GM21717 (cell line): ENCODE results near the gene MCU.

Experiments
- ATAC-seq: cut with Tn5 transposase; IDR thresholded peaks from one replicate; pipeline ENCODE4 v1.9.1; 2021; ENCODE audit warnings: mild to moderate bottlenecking, moderate library complexity; ENCODE audit not compliant: unreplicated experiment

MCU gene

DNA sequence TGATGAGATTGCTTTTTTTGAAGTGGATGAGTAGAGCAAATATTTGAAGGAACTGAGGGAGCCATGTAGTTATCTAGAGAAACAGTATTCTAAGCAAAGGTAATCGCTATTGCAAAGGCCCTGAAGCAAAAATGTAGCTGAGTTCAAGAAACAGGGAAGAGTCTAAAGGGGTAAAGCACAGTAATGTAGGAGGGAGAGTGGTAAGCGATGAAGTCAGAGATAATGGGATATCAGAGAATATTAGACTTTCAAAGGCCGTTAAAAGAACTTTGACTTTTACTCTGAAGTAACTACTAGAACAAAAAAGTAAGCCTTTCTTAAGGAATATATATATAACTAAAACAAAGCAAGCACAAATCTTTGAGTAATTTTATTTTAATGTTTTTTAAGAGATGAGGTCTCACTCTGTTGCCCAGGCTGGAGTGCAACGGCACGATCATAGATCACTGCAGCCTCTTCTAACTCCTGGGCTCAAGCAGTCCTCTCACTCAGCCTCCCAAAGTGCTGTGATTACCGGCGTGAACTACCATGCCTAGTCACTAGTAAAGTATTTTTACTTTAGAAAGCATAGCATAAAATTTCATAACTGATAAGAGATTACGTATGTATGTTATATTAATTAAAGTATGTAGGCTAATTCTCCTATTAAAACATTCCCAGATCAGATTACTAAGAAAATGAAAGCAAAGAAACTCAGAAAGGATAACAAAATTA lies 139.9 kb downstream of the MCU start:
- no peak for ATAC-seq

DNA sequence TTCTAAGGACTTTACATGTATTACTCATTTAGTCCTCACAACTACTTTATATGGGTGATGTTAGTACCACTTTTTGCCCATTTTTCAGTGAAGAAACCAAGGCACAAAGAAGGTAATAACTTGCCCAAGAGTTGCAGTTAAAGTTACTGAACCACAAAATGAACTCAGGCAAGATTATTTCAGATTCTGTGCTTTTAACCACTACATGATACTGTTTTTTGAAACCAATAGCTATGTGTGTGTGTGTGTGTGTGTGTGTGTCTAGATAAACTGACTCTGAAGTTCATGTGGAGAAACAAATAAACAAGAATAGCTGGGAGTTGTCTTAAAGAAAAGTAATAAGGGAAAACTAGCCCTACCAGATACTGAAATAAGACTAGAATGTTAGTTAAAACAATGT lies 140.8 kb downstream of the MCU start:
- no peak for ATAC-seq

DNA sequence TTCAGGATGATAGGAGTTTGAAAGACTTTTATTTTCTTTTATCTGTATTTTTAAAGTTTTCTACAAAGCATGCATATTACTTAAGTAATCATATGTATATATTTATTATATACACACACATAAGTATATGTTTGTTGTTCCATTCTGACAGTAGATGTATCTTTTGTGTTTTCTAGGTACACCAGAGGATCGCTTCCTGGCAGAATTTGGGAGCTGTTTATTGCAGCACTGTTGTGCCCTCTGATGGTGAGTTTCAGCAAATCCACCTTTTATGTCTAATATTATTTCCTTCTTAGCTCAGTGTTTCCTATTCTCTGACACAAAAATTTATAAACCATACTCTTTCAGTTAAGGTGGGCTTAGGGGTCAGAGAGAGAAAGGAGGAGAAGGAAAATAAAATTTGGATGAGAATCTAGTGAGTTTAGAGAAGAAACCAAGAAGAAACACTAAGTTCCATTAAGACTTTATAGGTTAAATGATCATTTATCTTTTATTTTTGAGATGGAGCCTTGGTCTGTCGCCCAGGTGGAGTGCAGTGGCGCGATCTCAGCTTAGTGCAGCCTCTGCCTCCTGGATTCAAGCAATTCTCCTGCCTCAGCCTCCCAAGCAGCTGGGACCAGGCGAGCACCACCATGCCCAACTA lies 142.4 kb downstream of the MCU start:
- ATAC-seq, result no peak

DNA sequence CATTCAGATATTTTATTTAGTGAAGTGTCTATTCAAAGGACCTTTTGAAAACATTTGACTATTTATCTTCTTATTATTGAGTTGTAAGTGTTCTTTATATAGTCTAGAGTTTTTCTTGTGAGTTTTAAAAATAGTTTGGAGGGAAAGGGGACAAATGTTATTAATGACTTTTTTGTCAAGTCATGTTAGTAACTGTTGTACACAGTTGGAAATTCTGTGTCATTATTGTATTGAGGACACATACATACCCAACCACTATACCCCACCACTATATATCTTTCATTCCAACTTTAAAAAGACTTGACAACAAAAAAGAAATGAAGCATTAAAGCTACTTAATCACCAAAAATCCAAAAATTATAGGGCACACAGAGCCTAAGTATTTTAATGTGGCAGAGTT lies 148.4 kb downstream of the MCU start:
- no peak for ATAC-seq

DNA sequence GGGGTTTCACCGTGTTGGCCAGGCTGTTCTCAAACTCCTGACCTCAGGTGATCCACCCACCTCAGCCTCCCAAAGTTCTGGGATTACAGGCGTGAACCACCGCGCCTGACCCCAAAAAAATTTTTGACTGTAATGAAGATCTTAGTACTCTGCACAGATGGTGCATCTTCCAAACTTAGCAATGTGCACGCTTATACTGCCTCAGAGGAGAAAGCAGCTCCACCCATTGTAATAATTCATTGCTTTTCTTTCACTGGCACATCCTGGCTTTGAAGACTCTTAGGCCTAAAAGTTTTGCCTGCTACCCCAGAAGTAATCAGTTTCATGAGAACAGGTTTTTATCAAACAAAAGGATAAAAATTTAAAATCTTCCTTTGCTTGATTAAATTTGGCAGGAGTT lies 149.5 kb downstream of the MCU start:
- ATAC-seq, result no peak

DNA sequence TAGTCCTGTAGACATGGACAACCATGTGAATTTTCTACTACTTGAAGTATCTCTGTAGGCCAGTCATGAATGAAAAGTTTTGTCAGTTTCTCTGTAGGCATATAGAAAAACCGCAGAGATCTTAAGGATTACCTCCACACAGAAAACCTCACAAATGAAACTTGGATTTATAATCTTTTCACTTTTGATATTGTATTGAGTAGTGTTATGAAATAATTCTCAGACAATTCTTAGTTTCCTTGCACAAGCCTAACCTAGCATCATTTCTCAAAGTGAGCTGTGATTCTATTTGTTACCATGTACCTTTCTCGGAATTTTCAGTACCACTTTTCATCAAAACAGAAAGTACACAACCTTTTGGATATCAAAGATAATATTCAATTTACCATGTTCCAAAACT lies 150.2 kb downstream of the MCU start:
- no peak for ATAC-seq

DNA sequence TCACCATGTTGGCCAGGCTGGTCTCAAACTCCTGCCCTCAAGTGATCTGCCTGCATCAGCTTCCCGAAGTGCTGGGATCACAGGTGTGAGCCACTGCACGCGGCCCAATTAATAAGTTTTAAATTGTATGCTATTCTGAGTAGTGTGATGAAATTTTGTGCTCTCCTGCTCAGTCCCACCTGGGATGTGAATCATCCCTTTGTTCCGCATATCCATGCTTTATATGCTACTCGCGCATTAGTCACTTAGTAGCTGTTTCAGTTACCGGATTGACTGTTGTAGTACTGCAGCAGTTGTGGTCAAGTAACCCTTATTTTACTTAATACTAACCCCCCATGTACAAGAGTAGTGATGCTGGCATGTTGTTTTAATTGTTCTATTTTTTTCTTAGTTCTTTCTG lies 154.3 kb downstream of the MCU start:
- no peak for ATAC-seq

DNA sequence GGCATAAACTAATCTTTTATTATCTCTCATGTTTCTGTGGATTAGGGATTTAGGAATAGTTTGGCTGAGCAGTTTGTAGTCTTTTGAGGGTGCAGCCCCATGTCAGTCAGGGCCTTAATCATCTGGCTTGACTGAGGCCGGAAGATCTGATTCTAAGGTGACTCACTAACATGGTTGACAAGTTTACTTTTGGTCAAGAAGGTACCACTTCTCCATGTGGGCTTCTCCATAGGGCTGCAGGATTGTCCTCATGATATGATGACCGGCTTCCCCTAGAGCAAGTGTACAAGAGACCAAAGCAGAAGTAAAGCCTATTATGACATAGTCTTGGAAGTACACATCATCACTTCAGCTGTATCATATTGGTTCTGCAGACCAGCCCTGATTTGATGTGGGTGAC lies 155.7 kb downstream of the MCU start:
- ATAC-seq, result no peak

DNA sequence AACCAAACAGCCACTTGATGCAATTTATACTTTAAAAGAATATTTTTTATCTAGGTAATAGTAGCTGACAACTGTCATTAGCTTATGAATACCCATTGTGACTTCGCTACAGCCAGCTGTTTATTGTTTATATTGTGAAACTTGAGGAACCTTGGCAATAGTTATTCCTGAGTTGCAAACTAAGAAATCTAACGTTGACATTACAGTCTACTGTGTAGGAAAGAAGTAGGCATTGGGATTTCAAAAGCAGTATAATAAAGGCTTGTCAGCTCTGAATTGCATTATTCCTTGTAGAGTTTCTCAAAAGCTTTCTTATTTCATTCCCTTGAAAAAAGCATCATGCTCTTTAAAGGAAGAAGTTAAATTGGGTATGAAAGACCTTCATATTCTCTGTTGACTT lies 158.9 kb downstream of the MCU start:
- no peak for ATAC-seq

DNA sequence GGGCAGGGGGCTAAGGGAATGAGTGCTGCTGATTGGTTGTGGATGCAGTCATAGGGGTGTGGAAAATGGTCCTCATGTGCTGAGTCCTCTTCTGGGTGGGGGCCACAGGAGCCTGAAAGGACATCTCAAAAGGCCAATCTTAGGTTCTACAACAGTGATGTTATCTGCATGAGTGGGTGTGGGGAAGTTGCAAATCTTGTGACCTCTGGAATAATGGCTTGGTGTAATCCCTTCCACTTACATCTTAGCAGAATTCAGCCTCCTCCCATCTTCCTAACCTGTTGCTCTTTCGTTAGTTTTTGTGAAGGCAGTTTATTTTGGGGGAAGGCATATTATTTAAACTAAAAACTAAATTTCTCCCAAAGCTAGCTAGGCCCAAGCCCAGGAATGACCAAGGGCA lies 159.6 kb downstream of the MCU start:
- no peak for ATAC-seq

DNA sequence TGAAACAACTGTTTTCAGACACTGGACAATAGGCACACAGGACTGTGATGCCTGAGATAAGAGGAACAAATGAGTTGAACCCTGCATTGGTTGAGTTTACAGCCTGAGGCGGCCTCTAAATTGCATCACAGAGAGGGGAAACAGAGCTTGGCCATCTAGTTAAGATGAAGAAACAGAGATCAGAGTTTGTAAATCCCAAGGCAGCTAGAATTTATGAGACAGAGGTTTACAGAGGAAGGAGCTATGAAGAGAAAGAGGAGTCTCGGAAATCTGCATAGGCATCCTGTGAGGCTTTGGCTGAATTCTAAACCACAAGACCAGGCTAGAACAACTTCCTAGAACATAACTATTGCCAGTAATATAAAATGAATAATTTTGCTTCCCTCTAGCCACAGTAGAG lies 160.6 kb downstream of the MCU start:
- no peak for ATAC-seq

DNA sequence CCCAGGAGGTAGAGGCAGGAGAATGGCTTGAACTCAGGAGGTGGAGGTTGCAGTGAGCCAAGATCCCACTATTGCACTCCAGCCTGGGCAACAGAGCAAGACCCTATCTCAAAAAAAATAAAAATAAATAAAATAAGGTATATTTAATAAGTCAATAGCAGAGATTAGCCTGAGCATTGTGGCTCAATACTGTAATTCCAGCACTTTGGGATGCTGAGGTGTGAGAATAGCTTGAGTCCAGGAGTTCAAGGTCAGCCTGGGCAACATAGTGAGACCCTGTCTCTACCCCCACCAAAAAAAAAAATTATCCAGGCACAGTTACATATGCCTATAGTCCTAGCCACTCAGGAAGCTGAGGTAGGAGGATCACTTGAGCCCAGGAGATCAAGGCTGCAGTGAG lies 163.2 kb downstream of the MCU start:
- ATAC-seq, result no peak

DNA sequence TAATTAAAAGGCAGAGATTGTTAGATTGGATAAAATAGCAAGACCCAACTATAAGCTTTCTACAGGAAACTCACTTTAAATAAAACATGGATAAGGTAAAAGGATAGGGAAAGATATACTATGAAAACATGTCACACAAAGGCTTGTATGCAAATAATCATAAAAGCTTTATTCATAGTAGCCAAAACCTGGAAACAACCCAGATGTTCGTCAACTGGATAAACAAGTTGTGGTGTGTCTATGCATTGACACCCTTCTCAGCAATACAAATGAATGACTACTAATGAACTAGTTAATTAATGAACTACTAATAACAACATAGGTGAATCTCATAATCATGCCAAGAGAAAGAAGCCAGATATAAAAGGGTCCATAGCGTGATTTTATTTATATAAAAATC lies 163.8 kb downstream of the MCU start:
- ATAC-seq, result no peak

DNA sequence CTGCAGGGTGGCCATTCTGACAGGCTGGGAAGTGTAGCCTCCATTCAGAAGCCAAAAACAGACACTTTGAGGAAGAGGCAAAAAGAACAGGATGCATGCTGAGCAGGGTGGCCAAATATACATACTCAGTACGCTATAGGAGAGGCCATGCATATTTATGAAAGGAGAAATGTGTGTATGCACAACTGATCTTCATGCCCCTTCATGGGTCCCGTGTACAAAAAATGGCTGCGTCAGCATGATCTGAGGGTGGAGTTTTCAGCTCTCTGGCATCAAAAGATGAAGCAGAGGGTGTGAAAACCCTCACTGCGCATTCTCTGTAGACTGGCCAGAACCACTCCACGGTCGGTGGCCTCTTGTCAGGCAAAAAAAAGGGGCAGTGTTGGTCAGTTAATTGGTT lies 166.1 kb downstream of the MCU start:
- no peak for ATAC-seq

DNA sequence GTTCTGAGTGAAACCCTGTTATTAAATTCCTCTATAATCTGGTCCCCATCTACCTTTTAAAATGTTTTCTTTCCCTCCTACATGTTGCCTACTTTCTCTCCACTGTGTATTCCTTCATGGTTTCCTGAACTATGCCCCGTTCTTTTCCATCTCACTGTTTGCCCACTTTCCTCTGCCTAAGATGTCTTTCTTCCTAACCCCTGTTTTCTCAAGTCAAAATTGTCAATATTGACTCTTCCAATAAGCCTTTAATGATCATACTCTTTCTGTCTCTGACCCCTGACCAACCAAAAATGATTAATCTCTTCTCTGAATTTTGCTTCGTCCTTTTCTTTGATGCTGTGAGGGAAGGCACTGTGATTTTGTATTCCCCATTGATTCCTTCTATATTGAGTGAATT lies 171.0 kb downstream of the MCU start:
- ATAC-seq, result no peak

DNA sequence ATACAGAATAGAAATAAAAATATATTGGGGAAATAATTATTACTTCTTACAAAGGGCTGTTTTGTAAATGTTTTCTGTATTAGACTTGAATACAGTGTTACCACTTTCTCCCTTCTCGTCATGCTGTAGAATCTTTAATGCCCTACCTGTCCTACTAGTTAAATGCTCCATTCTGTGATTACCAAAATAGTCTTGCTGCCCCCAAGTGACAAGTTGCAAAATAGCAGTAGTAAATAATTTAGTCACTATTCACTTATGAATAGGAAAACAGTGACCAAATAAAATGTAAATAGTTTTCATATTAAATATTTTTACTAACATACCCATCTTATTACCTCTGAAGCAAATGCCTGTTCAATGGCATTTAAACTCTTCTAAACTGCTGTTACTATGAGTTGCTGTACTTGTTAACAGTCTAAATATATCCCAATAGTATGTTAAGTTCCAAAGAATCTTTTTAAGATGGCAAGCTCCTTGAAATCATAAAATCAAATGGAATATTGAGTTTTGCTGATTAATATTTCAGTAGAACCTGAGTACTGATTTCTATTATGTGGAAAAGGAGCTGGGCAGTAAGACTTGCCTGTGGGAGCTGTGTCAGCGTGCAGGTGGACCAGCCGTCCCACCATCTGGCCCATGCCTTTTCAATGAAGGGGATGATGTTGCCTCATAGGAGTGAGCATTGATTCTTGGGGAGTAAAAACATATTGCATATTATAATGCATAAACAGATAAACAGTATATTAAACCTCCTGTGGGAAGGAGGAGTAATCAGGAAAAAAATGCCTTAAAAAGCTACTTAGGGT lies 183.5 kb downstream of the MCU start:
- no peak for ATAC-seq

DNA sequence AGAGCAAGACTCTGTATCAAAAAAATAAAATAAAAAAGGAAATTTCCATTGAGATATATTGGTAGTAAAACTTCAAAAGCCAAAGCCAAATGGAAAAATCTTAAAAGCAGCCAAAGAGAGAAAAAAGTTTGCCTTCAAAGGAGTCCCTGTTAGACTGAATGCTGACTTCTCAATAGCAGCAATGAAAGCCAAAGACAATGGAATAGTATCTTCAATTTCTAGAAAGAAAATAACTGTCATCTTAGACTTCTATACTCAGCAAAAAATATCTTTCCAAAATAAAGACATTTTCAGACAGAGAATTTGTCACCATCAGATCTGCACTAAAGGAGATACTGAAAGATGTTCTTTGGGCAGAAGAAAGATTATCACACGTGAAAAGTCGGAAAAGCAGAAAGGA lies 187.3 kb downstream of the MCU start:
- no peak for ATAC-seq

DNA sequence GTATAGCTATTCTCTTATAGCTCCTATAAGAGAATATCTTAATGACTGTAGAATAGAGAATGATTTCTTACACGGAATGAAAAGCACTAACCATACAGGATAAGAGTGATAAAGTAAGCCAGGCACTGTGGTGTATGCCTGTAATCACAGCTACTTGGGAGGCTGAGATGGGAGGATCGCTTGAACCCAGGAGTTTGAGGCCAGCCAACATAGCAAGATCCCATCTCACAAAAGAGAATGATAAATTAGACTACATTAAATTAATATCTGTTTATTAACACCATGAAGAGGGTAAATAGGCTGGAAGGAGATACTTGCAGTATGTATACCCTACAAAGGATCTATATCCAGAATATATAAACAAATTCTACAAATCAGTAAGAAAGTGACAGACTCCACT lies 189.3 kb downstream of the MCU start:
- ATAC-seq, result no peak

DNA sequence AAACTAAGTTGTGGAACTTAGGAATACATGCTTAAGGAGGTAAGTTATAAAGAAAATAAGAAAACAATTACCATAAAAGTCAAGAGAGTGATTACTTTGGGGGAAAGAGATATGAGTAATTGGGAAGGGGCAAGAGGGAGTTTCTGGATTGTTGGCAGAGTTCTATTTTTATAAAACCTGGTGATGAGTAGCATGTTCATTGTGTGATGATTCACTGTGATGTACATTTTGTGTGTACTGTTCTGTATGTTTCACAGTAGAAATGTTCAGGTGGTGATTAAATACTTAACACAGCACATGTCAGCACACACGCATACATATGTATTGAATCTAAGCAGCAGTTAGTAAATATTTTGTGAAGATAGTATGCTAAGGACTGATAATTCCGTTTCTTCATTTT lies 191.9 kb downstream of the MCU start:
- no peak for ATAC-seq

DNA sequence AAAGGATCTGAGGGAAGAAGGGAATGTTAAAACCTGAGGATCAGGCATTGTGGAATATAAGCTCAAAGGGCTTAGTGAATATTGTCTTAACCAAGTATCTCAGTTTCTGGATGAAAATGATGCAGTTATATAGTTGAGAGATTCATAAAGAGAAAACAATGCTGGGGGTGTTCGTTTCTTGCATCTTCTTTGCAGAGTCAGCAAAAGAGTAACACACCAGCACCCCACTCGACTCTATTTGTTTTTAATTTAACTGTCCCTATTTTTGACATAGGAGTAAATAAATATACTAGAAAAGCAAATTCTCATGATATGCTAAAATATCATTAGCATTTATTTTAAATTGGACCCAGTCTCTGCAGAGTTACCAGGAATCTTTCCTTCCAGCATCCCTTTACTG lies 194.0 kb downstream of the MCU start:
- no peak for ATAC-seq

DNA sequence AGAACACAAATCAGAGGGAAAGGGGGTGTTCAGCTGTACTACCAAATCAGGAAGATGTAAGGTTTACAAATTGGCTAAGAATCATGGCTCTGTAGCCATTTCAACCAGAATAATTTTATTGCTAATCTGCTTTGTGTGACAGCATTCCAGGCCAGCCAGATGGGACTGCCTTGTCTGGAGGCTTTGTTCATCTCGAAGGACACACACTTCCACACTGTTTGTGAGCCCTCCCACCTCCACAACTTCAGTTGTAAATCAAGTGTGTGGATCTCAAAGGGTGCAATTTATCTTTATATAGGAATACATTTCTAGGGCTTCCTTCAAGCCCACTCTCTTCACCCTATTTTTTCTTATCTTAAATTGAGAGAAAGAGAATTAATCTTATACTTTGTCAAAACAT lies 194.7 kb downstream of the MCU start:
- no peak for ATAC-seq

DNA sequence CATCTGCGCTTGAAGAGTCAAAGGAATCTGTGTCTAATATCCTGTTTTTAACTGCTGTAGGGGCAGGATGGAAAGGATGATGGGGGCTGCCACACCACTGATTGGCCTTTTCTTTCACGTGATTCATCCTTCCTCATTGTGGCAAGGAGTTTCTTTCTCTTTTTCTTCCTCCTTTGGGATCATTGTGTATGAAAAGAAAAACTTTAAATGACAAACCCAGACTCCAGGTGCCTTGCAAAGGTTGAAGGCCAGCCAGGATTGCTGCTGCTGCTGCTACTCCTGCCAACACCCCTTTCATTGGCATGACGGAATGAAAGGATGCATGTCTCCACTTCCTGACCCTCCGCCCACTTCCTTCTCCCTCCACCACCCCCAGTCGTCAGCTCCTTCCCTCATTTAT lies 195.1 kb downstream of the MCU start:
- no peak for ATAC-seq
